Measurements from ENCODE around the gene RHBDF1. TPM values are rescaled to one million over a fixed set of nuclear protein-coding genes. Genes with fewer than 3 reads are reported as not detected.

Gene RHBDF1
- total and polyA plus RNA-seq, 9 of the 15 experiments (the other 6 are each of a cell fraction or from before 2014, with no cell fraction given): 1.0 to 8.2 (median 4.2) TPM

GRCh38 chr16:76535-77272 is 4.3 kb upstream of the RHBDF1 start (continued):
- TF ChIP-seq NONO (IDR thresholded peaks at IDR 0.05; ENCODE audit: low read depth in 2 of 2, low read length in 1 of 2) (0 out of 4 replicates have a peak, but pooled peaks of 1 of the 2 experiments have one; percentile 35), PHF20 (IDR thresholded peaks at IDR 0.05; ENCODE audit: partially characterized antibody) (no peak), SIN3B (IDR thresholded peaks at IDR 0.05; ENCODE audit: low read depth) (no peak), OTX1 (CRISPR knock-in tag; IDR thresholded peaks at IDR 0.05) (no peak), ZNF395 (CRISPR knock-in tag; IDR thresholded peaks at IDR 0.05) (no peak), ZNF143 (CRISPR knock-in tag; IDR thresholded peaks at IDR 0.05) (no peak), BRD4 (IDR thresholded peaks at IDR 0.05) (no peak), PHF21A (IDR thresholded peaks at IDR 0.05; ENCODE audit: borderline replicate concordance, low read depth) (no peak), TFAP4 (CRISPR knock-in tag; IDR thresholded peaks at IDR 0.05; ENCODE audit: borderline replicate concordance) (peak; percentile 96), ZBTB11 (CRISPR knock-in tag; IDR thresholded peaks at IDR 0.05) (no peak; a peak in 1 of 6 replicates), MYBL2 (IDR thresholded peaks at IDR 0.05; ENCODE audit: low read depth) (no peak), MYBL2 (CRISPR knock-in tag; IDR thresholded peaks at IDR 0.05; ENCODE audit: borderline replicate concordance) (no peak), NR2C1 (IDR thresholded peaks at IDR 0.05) (no peak), NR2C1 (tag; IDR thresholded peaks at IDR 0.05) (no peak), RCOR1 (IDR thresholded peaks at IDR 0.05; ENCODE audit: borderline replicate concordance in 1 of 2, low read depth in 2 of 2, low read length in 2 of 2) (peak in 1 of 2 experiments; percentile 67; a peak in 2 of 4 replicates), ATF1 (CRISPR knock-in tag; IDR thresholded peaks at IDR 0.05) (no peak), ATF1 (tag; IDR thresholded peaks at IDR 0.05) (no peak), ZFP91 (CRISPR knock-in tag; IDR thresholded peaks at IDR 0.05) (no peak), SMAD3 (CRISPR knock-in tag; conservative IDR thresholded peaks at IDR 0.05) (no peak), TARDBP (IDR thresholded peaks at IDR 0.05) (no peak)
